Upper lobe of left lung (tissue), 6 donors: ENCODE measurements around the gene TMCC1. TPM values are rescaled to one million over a fixed set of nuclear protein-coding genes. Genes with fewer than 3 reads are reported as not detected.

Source experiments
- ATAC-seq, 2 donors: fragments of 200-7000 bp; cut with Tn5 transposase; one replicate each; pipeline ENCODE4 v1.9.1; 2022; ENCODE audit warnings: mild to moderate bottlenecking in 2 of 2, moderate library complexity in 2 of 2; ENCODE audit not compliant: low FRiP score in 2 of 2
- DNase-seq, 2 donors: peaks; one replicate each; pipeline ENCODE4 v3.0.0-alpha.2; 2019 to 2020
- H3K27ac ChIP-seq, 4 donors: fragments of 200-600 bp; sonication (generic); one replicate each; pipeline ENCODE4 v1.5.1; 2016 to 2019
- H3K27me3 ChIP-seq, 4 donors: fragments of 200-600 bp; sonication (generic); one replicate each; pipeline ENCODE4 v1.5.1; 2017 to 2019
- H3K36me3 ChIP-seq, 4 donors: fragments of 200-600 bp; sonication (generic); one replicate each; pipeline ENCODE4 v1.5.1; 2016 to 2019
- H3K4me1 ChIP-seq, 4 donors: fragments of 200-600 bp; sonication (generic); one replicate each; pipeline ENCODE4 v1.5.1; 2018 to 2019
- H3K4me3 ChIP-seq, 4 donors: fragments of 200-600 bp; sonication (generic); one replicate each; pipeline ENCODE4 v1.5.1; 2017 to 2019; ENCODE audit warnings: mild to moderate bottlenecking in 2 of 4, moderate library complexity in 1 of 4
- H3K9me3 ChIP-seq, 4 donors: fragments of 200-600 bp; sonication (generic); one replicate each; pipeline ENCODE4 v1.5.1; 2018 to 2019
- CTCF ChIP-seq, 6 experiments: fragments of 450-650 bp in 4 of 6; fragments of 200-600 bp in 2 of 6; sonication (generic) in 2 of 6; IDR thresholded peaks; one replicate each; pipeline ENCODE4 v1.5.1; 2016 to 2019; ENCODE audit warnings: antibody characterized with exemption in 6 of 6
- EP300 ChIP-seq, 4 donors: sonication (generic); formaldehyde crosslinking; IDR thresholded peaks; one replicate each; pipeline ENCODE4 v1.5.1; 2017; ENCODE audit warnings: antibody characterized with exemption in 4 of 4, control low read depth in 2 of 4
- POLR2A ChIP-seq, 4 donors: fragments of 450-650 bp; IDR thresholded peaks; one replicate each; pipeline ENCODE4 v1.5.1; 2016 to 2017; ENCODE audit warnings: antibody characterized with exemption in 4 of 4, mild to moderate bottlenecking in 2 of 4
- POLR2AphosphoS5 ChIP-seq, 2 donors: sonication (generic); formaldehyde crosslinking; IDR thresholded peaks; one replicate each; pipeline ENCODE4 v1.5.1; 2017; ENCODE audit warnings: antibody characterized with exemption in 2 of 2
- WGBS, 2 donors: methylation state at CpG; one replicate each; pipeline ENCODE4 v1.1.5; 2017 to 2018; 5-methylcytosine and 5-hydroxymethylcytosine counted together
- total RNA-seq, 6 donors: library from RNA; depleted of rRNA in 4 of 6; stranded (reverse); fragments of >200 nt in 4 of 6; gene quantifications; one replicate each; pipeline versions ENCODE4 v1.1.0 to v1.2.1, GENCODE V29; 2016 to 2021
- donor health status: DM: no; HTN: no; CAD: no; lungs with moderate emphysema.
- donor health status: DM: no; HTN: yes; CAD: no; lungs with severe emphysema.

The TMCC1 gene
- total RNA-seq, 6 donors from 2014 or later, result 16.9 to 39.2 (median 27.9) TPM

DNA sequence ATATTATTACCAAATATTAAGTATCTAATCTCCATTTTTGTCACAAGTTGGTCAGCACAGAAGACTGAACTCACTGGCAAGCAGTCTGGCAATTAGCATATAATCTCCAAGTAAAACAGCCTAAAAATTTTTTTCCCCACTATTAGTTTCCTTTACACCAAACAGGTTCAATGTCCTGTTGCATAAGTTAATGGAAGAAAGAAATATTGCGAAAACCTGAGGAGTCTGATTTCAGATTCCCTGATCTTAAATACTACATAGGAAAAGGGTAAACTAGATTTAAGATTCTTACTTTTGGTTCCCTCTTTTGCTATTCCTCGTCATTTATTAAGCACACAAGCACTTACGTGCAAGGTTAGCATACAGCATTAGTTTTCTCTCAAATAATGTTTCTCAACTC lies 153.9 kb downstream of the TMCC1 start:
- no peak overlapping the region for H3K27ac ChIP-seq
- TF ChIP-seq CTCF (IDR thresholded peaks at IDR 0.05), result no peak
- ATAC-seq, result no peak
- no peak for DNase-seq
- no peaks in the 10 kb centered on the region for H3K36me3 ChIP-seq
- H3K27me3 ChIP-seq, result no peaks in the 10 kb centered on the region
- H3K4me1 ChIP-seq, result no peaks in the 10 kb centered on the region
- H3K9me3 ChIP-seq, result no peaks in the 10 kb centered on the region
- 84 to 87% methylated on average over 3 of the region's 3 CpGs for WGBS, 2 donors
- H3K4me3 ChIP-seq, result no peak overlapping the region

- H3K4me3 ChIP-seq, result no peak overlapping the region
- 62% methylated on average over 5 of the region's 5 CpGs for WGBS, 2 donors
- peak overlapping the region in 1 of 4 donors; percentile 19 for H3K27ac ChIP-seq
Measured at GRCh38 chr3:129738172-129738571, 155.3 kb downstream of the TMCC1 start.

GRCh38 chr3:129736070-129736469 lies 157.4 kb downstream of the TMCC1 start:
- H3K36me3 ChIP-seq, result no peaks in the 10 kb centered on the region
- no peaks in the 10 kb centered on the region for H3K9me3 ChIP-seq
- H3K27me3 ChIP-seq, result no peaks in the 10 kb centered on the region
- ATAC-seq (no peak), DNase-seq (no peak)
- no peak overlapping the region for H3K27ac ChIP-seq
- no peaks in the 10 kb centered on the region for H3K4me1 ChIP-seq
- H3K4me3 ChIP-seq, result no peak overlapping the region
- 84 to 96% methylated on average over 2 of the region's 2 CpGs for WGBS, 2 donors
- TF ChIP-seq CTCF (IDR thresholded peaks at IDR 0.05), result no peak
- TF ChIP-seq EP300 (IDR thresholded peaks at IDR 0.05), result no peak
- no peak for TF ChIP-seq POLR2A (IDR thresholded peaks at IDR 0.05)
- TF ChIP-seq POLR2AphosphoS5 (IDR thresholded peaks at IDR 0.05), result no peak

More at GRCh38 chr3:129738172-129738571, 155.3 kb downstream of the TMCC1 start:
- ATAC-seq (no peak), DNase-seq (no peak)
- TF ChIP-seq POLR2AphosphoS5 (IDR thresholded peaks at IDR 0.05), result no peak
- no peak for TF ChIP-seq CTCF (IDR thresholded peaks at IDR 0.05)
- no peak for TF ChIP-seq POLR2A (IDR thresholded peaks at IDR 0.05)
- TF ChIP-seq EP300 (IDR thresholded peaks at IDR 0.05), result no peak
- H3K4me1 ChIP-seq, result no peaks in the 10 kb centered on the region
- H3K27me3 ChIP-seq, result no peaks in the 10 kb centered on the region
- no peaks in the 10 kb centered on the region for H3K36me3 ChIP-seq
- no peaks in the 10 kb centered on the region for H3K9me3 ChIP-seq

GRCh38 chr3:129735638-129736037 lies 157.9 kb downstream of the TMCC1 start:
- no peaks in the 10 kb centered on the region for H3K4me1 ChIP-seq
- no peak overlapping the region for H3K27ac ChIP-seq
- TF ChIP-seq CTCF (IDR thresholded peaks at IDR 0.05) (no peak), EP300 (IDR thresholded peaks at IDR 0.05) (no peak), POLR2A (IDR thresholded peaks at IDR 0.05) (no peak), POLR2AphosphoS5 (IDR thresholded peaks at IDR 0.05) (no peak)
- no peaks in the 10 kb centered on the region for H3K9me3 ChIP-seq
- H3K36me3 ChIP-seq, result no peaks in the 10 kb centered on the region
- WGBS, 2 donors, result 87 to 88% methylated on average over 4 of the region's 4 CpGs
- H3K4me3 ChIP-seq, result no peak overlapping the region
- DNase-seq, result no peak
- no peaks in the 10 kb centered on the region for H3K27me3 ChIP-seq
- no peak for ATAC-seq

- WGBS, 2 donors, result 98 to 99% methylated on average over 2 of the region's 2 CpGs
- TF ChIP-seq CTCF (IDR thresholded peaks at IDR 0.05) (no peak), EP300 (IDR thresholded peaks at IDR 0.05) (no peak), POLR2AphosphoS5 (IDR thresholded peaks at IDR 0.05) (no peak), POLR2A (IDR thresholded peaks at IDR 0.05) (no peak)
- Histone ChIP-seq H3K9me3 (no peaks in the 10 kb centered on the region), H3K27me3 (no peaks in the 10 kb centered on the region), H3K27ac (no peak overlapping the region), H3K4me1 (no peaks in the 10 kb centered on the region), H3K4me3 (no peak overlapping the region), H3K36me3 (no peaks in the 10 kb centered on the region)
- DNase-seq (no peak), ATAC-seq (no peak)
Measured at GRCh38 chr3:129734449-129734848, 159.1 kb downstream of the TMCC1 start.
